ENCODE data around the gene TRIL. TPM values are rescaled to one million over a fixed set of nuclear protein-coding genes. Genes with fewer than 3 reads are reported as not detected.

The TRIL gene
- total RNA-seq, 1 donor from 2014 or later, result 2.6 TPM

DNA sequence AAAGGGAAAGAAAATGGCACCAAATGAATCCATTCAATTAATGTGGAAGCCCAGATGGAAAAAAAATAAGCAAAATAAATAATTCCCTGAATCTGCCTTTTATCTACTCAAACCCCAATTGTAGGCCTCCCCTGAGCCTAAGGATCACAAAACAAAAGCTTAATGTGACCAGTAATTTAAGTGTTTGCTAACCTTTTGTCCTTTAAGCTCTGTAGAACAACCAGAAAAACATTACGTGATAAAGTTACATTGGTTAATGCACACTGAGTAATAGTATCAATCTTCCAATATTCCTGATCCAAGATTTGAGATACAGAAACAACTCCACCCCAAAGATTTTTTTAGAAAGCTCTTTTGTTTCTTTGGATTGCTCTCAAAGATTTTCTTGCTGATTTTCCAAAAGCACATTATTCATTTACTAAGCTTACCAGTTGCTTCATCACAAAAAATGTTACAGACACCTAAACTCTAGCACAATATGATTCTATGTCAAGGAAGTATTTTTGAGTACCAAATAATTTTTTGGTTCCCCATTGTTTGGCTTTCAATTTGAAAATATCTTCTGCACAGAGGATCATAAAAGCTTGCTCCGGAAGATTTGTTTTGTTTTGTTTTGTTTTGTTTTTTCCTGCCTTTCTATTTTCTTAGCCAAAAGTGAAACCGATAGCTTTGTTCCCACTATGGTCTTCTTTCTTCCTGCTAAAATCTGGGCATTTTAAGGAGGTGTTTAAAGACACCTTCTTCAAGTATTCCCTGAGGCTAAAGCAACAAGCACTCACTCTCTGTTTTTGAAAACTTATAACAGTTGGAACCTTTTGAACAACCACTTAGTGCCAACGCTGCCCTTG, 54.2 kb downstream of the TRIL start:
- DNase-seq (ENCODE audit: low spot score), result no peak
- intact Hi-C loops (cut with DNase I), result no loop called here

Other genes with a start within 250 kb of the TRIL start
- gene CPVL, start 188.2 kb upstream of the TRIL start, total RNA-seq, result 86.9 TPM
- gene CHN2, start 236.4 kb upstream of the TRIL start, total RNA-seq, result 33.6 TPM